ENCODE data around the gene GCHFR. TPM values are rescaled to one million over a fixed set of nuclear protein-coding genes. Genes with fewer than 3 reads are reported as not detected.
A peak's percentile ranks its signal among the peaks of the same experiment; 100 is the strongest.

The GCHFR gene
- total RNA-seq, 1 experiment from 2014 or later: 1.5 TPM

DNA sequence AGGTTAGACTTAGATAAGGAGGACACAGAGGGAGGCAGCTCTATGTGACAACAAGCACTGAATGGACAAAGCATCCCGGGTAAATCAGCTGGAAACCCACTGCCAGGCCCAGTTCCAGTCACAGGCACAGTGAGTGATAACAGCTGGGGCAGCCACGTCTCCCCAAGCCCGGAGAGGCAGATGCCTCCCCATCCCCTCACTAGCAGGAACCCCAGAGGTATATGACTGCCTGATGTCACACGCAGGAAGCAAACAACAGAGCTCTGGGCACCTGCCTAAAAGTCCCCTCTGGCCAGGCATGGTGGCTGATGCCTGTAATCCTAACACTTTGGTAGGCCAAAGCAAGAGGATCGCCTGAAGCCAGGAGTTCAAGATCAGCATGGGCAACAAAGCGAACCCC, 24.1 kb downstream of the GCHFR start:
- TF ChIP-seq ZFX (IDR thresholded peaks at IDR 0.05) (0 out of 2 replicates have a peak, but pooled peaks have one; percentile 14), EZH2phosphoT487 (IDR thresholded peaks at IDR 0.05; ENCODE audit: borderline replicate concordance) (no peak)
- Histone ChIP-seq H3K9me2 (ENCODE audit: insufficient read depth) (no peaks in the 10 kb centered on the region), H3K4me2 (ENCODE audit: low read length) (peak overlapping the region; percentile 76), H3K9ac (ENCODE audit: low read length) (peak overlapping the region; percentile 64), H3K4me3 (replicated peaks in 1 of 2; ENCODE audit: low read depth in 1 of 2, low read length in 2 of 2) (peak overlapping the region; percentile 21 to 47), H2AFZ (ENCODE audit: low read depth, low read length, poor library complexity, severe bottlenecking) (no peak overlapping the region), H4K20me1 (ENCODE audit: insufficient read depth) (peaks cover 12% of the 10 kb centered on the region; the same call in 1 of the 2 replicates), H3K27ac (ENCODE audit: low read depth, low read length) (peak overlapping the region; percentile 99), H3K36me3 (ENCODE audit: control insufficient read depth in 1 of 2, insufficient read depth in 2 of 2, low read length in 2 of 2) (no peaks in the 10 kb centered on the region), H3K4me1 (ENCODE audit: control insufficient read depth in 1 of 2, insufficient read depth in 2 of 2, low read length in 2 of 2) (peaks cover 82 to 91% of the 10 kb centered on the region in 2 experiments), H3K79me2 (ENCODE audit: insufficient read depth, low read length) (peaks cover 36% of the 10 kb centered on the region), H3K9me3 (ENCODE audit: control insufficient read depth in 1 of 2, insufficient read depth in 1 of 2, low read depth in 1 of 2, low read length in 2 of 2) (no peaks in the 10 kb centered on the region), H3K27me3 (ENCODE audit: insufficient read depth, low read length) (no peaks in the 10 kb centered on the region)
- ChIA-PET POLR2A (interaction anchor here (0.6 to 1.9 kb wide), 10 partner anchors 9 to 444 kb away, joined by 3 to 9 read pairs (median 4); partner anchors contain the start of genes CHAC1, DNAJC17 and ZFYVE19), RAD21 (ENCODE audit: low non-redundant PET in 1 of 2, low total read pairs in 2 of 2, uncharacterized antibody in 2 of 2, unreplicated experiment in 2 of 2) (interaction anchor here (1.3 to 1.5 kb wide), 2 partner anchors 58 to 106 kb away, joined by 3 read pairs; partner anchors contain the start of gene VPS18 (in 1 of the 2)), CTCF (interaction anchor here (0.6 to 6.0 kb wide), 5 partner anchors 70 to 557 kb away, joined by 3 to 49 read pairs (median 10); partner anchors contain the start of gene VPS18)
- no peak for DNase-seq (ENCODE audit: low read depth, low spot score)
- ATAC-seq: peak; percentile 54
- no TSS peak for BruUV-seq (replicated peaks)
- intact Hi-C loops (cut with micrococcal nuclease): loop anchor here (1.0 to 10.0 kb wide), 3 partner anchors 57 to 193 kb away; partner anchors contain the start of genes KNL1, SPINT1 and VPS18

DNA sequence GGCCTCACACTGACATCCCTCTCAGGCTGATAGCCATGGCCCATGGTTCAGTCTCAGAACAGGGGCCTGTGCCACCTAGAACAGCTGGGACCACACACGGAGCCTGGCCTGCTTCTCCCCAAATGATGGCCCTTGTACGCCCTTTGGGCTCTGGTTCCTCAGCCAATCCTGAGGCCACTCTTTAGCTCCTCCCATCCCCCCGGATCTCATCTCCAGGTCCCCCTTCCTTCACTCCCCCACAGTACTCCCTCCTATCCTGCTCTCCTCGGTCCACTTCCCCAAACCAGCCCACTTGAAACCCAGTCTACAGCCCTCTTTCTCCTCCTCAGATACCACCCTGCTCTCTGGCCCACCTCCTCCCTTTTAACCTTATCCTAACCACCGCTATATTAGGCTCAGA, 25.3 kb downstream of the GCHFR start:
- intact Hi-C loops (cut with micrococcal nuclease): loop anchor here (10.0 kb wide), 1 partner anchor 194 kb away; the partner anchor contains the start of gene KNL1
- peak overlapping the region; percentile 33; the same call in 1 of the 2 replicates for H3K9ac ChIP-seq (ENCODE audit: low read length)
- no TSS peak for BruUV-seq (replicated peaks)

More for the DNA sequence above, 25.3 kb downstream of the GCHFR start:
- Histone ChIP-seq H3K27ac (ENCODE audit: low read depth, low read length) (peak overlapping the region; percentile 99), H2AFZ (ENCODE audit: low read depth, low read length, poor library complexity, severe bottlenecking) (no peak overlapping the region), H3K4me3 (replicated peaks in 1 of 2; ENCODE audit: low read depth in 1 of 2, low read length in 2 of 2) (no peak overlapping the region), H3K36me3 (ENCODE audit: control insufficient read depth in 1 of 2, insufficient read depth in 2 of 2, low read length in 2 of 2) (no peaks in the 10 kb centered on the region), H3K27me3 (ENCODE audit: insufficient read depth, low read length) (no peaks in the 10 kb centered on the region), H3K4me2 (ENCODE audit: low read length) (peak overlapping the region; percentile 47), H3K4me1 (ENCODE audit: control insufficient read depth in 1 of 2, insufficient read depth in 2 of 2, low read length in 2 of 2) (peaks cover 94 to 98% of the 10 kb centered on the region in 2 experiments), H3K79me2 (ENCODE audit: insufficient read depth, low read length) (peaks cover 40% of the 10 kb centered on the region), H4K20me1 (ENCODE audit: insufficient read depth) (peaks cover 12% of the 10 kb centered on the region; the same call in 1 of the 2 replicates), H3K9me2 (ENCODE audit: insufficient read depth) (no peaks in the 10 kb centered on the region), H3K9me3 (ENCODE audit: control insufficient read depth in 1 of 2, insufficient read depth in 1 of 2, low read depth in 1 of 2, low read length in 2 of 2) (no peaks in the 10 kb centered on the region)
- ChIA-PET POLR2A (interaction anchor here (0.5 kb wide), 1 partner anchor 141 kb away, joined by 4 read pairs; no protein-coding TSS in a partner anchor), CTCF (interaction anchor here (2.4 to 6.0 kb wide), 3 partner anchors 69 to 105 kb away, joined by 10 to 49 read pairs (median 30); partner anchors contain the start of gene VPS18), RAD21 (ENCODE audit: low non-redundant PET in 1 of 2, low total read pairs in 2 of 2, uncharacterized antibody in 2 of 2, unreplicated experiment in 2 of 2) (no interaction called here)
- DNase-seq (ENCODE audit: low read depth, low spot score) (no peak), ATAC-seq (no peak)
- no peak for TF ChIP-seq SP1 (IDR thresholded peaks at IDR 0.05; ENCODE audit: low read depth)
- no peak for TF ChIP-seq ELF1 (IDR thresholded peaks at IDR 0.05; ENCODE audit: borderline replicate concordance, low read depth)
- TF ChIP-seq POLR2A (IDR thresholded peaks at IDR 0.05; ENCODE audit: borderline replicate concordance, extremely low read depth, insufficient read depth, insufficient read length): no peak
- TF ChIP-seq, protein P1, sequence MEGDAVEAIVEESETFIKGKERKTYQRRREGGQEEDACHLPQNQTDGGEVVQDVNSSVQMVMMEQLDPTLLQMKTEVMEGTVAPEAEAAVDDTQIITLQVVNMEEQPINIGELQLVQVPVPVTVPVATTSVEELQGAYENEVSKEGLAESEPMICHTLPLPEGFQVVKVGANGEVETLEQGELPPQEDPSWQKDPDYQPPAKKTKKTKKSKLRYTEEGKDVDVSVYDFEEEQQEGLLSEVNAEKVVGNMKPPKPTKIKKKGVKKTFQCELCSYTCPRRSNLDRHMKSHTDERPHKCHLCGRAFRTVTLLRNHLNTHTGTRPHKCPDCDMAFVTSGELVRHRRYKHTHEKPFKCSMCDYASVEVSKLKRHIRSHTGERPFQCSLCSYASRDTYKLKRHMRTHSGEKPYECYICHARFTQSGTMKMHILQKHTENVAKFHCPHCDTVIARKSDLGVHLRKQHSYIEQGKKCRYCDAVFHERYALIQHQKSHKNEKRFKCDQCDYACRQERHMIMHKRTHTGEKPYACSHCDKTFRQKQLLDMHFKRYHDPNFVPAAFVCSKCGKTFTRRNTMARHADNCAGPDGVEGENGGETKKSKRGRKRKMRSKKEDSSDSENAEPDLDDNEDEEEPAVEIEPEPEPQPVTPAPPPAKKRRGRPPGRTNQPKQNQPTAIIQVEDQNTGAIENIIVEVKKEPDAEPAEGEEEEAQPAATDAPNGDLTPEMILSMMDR (IDR thresholded peaks at IDR 0.05 in 2 of 3, conservative IDR thresholded peaks at IDR 0.05 in 1 of 3; ENCODE audit: borderline replicate concordance in 1 of 3, insufficient read depth in 1 of 3, low read depth in 2 of 3, low read length in 2 of 3): no peak
- no peak for TF ChIP-seq SRF (IDR thresholded peaks at IDR 0.05; ENCODE audit: low read depth)
- TF ChIP-seq EGR1 (IDR thresholded peaks at IDR 0.05; ENCODE audit: low read depth): no peak
- TF ChIP-seq ZFX (IDR thresholded peaks at IDR 0.05): no peak
- no peak for TF ChIP-seq CEBPB (IDR thresholded peaks at IDR 0.05; ENCODE audit: low read depth)
- TF ChIP-seq POLR2AphosphoS5 (IDR thresholded peaks at IDR 0.05; ENCODE audit: low read depth, low read length): no peak
- no peak for TF ChIP-seq FOSL1 (IDR thresholded peaks at IDR 0.05; ENCODE audit: low read depth)
- TF ChIP-seq, protein P2, sequence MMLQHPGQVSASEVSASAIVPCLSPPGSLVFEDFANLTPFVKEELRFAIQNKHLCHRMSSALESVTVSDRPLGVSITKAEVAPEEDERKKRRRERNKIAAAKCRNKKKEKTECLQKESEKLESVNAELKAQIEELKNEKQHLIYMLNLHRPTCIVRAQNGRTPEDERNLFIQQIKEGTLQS (IDR thresholded peaks at IDR 0.05): no peak
- no peak for TF ChIP-seq ZNF274 (IDR thresholded peaks at IDR 0.05; ENCODE audit: low read depth, low read length)
- TF ChIP-seq, protein P3, sequence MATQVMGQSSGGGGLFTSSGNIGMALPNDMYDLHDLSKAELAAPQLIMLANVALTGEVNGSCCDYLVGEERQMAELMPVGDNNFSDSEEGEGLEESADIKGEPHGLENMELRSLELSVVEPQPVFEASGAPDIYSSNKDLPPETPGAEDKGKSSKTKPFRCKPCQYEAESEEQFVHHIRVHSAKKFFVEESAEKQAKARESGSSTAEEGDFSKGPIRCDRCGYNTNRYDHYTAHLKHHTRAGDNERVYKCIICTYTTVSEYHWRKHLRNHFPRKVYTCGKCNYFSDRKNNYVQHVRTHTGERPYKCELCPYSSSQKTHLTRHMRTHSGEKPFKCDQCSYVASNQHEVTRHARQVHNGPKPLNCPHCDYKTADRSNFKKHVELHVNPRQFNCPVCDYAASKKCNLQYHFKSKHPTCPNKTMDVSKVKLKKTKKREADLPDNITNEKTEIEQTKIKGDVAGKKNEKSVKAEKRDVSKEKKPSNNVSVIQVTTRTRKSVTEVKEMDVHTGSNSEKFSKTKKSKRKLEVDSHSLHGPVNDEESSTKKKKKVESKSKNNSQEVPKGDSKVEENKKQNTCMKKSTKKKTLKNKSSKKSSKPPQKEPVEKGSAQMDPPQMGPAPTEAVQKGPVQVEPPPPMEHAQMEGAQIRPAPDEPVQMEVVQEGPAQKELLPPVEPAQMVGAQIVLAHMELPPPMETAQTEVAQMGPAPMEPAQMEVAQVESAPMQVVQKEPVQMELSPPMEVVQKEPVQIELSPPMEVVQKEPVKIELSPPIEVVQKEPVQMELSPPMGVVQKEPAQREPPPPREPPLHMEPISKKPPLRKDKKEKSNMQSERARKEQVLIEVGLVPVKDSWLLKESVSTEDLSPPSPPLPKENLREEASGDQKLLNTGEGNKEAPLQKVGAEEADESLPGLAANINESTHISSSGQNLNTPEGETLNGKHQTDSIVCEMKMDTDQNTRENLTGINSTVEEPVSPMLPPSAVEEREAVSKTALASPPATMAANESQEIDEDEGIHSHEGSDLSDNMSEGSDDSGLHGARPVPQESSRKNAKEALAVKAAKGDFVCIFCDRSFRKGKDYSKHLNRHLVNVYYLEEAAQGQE (IDR thresholded peaks at IDR 0.05; ENCODE audit: low read depth): no peak

Measured in HCT116 (cell line).